Measurements from ENCODE around the gene CAPZA1.

GRCh38 chr1:112720800-112721199, 101.2 kb downstream of the CAPZA1 start:
- TF ChIP-seq, protein P1, sequence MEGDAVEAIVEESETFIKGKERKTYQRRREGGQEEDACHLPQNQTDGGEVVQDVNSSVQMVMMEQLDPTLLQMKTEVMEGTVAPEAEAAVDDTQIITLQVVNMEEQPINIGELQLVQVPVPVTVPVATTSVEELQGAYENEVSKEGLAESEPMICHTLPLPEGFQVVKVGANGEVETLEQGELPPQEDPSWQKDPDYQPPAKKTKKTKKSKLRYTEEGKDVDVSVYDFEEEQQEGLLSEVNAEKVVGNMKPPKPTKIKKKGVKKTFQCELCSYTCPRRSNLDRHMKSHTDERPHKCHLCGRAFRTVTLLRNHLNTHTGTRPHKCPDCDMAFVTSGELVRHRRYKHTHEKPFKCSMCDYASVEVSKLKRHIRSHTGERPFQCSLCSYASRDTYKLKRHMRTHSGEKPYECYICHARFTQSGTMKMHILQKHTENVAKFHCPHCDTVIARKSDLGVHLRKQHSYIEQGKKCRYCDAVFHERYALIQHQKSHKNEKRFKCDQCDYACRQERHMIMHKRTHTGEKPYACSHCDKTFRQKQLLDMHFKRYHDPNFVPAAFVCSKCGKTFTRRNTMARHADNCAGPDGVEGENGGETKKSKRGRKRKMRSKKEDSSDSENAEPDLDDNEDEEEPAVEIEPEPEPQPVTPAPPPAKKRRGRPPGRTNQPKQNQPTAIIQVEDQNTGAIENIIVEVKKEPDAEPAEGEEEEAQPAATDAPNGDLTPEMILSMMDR (IDR thresholded peaks at IDR 0.05; ENCODE audit: control extremely low read depth in 1 of 3, insufficient read depth in 1 of 3, low read depth in 1 of 3, low read length in 3 of 3) = no peak
- TF ChIP-seq RFX5 (IDR thresholded peaks at IDR 0.05; ENCODE audit: borderline replicate concordance, low read depth, low read length) (no peak), CREB1 (IDR thresholded peaks at IDR 0.05) (no peak), POLR2AphosphoS5 (IDR thresholded peaks at IDR 0.05; ENCODE audit: low read depth, low read length) (no peak), POLR2A (IDR thresholded peaks at IDR 0.05; ENCODE audit: control extremely low read depth in 1 of 2, low read depth in 2 of 2, low read length in 2 of 2) (no peak), EP300 (IDR thresholded peaks at IDR 0.05; ENCODE audit: borderline replicate concordance in 1 of 2, low read depth in 2 of 2, low read length in 2 of 2) (no peak), RBBP5 (IDR thresholded peaks at IDR 0.05; ENCODE audit: borderline replicate concordance, low read depth, low read length) (no peak), JUND (IDR thresholded peaks at IDR 0.05; ENCODE audit: low read length) (no peak), YY1 (IDR thresholded peaks at IDR 0.05; ENCODE audit: low read depth, low read length) (no peak), SUZ12 (IDR thresholded peaks at IDR 0.05; ENCODE audit: low read length) (no peak)
- TF ChIP-seq, protein P2, sequence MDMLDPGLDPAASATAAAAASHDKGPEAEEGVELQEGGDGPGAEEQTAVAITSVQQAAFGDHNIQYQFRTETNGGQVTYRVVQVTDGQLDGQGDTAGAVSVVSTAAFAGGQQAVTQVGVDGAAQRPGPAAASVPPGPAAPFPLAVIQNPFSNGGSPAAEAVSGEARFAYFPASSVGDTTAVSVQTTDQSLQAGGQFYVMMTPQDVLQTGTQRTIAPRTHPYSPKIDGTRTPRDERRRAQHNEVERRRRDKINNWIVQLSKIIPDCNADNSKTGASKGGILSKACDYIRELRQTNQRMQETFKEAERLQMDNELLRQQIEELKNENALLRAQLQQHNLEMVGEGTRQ (IDR thresholded peaks at IDR 0.05; ENCODE audit: low read length) = no peak
- TF ChIP-seq, protein P3, sequence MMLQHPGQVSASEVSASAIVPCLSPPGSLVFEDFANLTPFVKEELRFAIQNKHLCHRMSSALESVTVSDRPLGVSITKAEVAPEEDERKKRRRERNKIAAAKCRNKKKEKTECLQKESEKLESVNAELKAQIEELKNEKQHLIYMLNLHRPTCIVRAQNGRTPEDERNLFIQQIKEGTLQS (IDR thresholded peaks at IDR 0.05; ENCODE audit: insufficient read depth, low read depth, low read length) = no peak
